ENCODE measurements around the gene GOLGA8Q.
"Not testable (repeated sequence)": the region's sequence is repeated elsewhere in the genome, so short reads cannot be mapped to it uniquely, and the experiment has no call there.

GOLGA8Q gene

DNA sequence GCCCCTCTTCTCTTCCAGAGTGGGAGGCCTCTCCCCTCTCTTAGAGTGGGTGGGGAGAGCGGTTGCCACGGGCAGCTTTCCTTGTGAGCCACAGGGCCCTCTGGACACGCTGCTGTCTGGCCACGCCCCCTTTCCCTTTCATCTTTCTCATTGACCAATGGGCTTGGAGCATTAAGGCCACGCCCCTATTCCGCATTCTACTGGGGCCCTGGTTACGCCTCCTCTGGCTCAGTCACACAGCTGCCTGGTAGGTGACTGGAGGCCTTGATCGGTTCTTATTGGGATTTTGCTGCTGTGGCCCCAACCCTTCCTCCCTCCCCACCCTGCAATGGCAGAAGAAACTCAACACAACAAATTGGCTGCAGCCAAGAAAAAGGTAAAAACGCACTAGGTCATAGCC is at the start of gene GOLGA8Q:
Gene GOLGA8Q (plus strand): TSS at position 301 of the 400 bp plus-strand sequence. CDS start 28 bp downstream, at position 329.
- FAIRE-seq, result not testable (repeated sequence)

DNA sequence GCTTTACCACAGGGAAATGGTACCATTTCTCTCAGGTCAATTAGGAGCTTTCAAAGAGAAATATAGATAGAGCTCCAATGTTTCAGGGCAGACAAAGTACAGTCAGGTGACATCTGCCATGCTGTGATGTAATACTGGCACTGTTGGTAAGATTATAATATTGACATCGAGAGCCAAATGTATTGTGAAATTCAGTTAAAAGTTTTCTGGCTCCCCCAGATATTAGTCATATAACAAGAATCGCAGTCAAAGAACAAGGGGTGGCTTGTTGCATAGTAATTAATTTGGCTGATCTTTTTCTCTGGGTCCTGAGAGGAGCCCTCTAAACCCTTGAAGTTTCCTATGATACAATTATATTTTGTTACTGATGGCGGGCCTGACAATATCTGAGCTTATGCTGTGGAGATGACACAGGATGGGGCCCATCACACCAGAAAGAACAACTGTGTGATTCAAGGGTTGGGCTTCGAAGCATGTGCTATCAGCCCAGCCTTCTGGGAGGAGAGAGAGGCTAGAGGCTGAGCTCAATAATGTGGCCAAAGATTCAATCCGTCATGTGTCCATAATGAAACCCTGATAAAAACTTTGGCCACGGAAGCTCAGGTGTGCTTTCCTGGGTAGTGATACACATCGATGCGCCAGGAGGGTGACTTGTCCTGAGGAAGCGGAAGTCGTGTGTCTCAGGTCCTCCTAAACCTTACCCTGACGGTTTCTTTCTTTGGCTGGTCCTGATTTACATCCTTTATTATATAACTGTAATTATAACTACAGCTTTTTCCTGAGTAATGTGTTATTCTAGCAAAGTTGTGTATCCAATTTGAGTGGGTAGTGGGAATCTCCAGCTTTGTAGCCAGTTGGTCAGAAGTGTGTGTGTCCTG is 48.7 kb upstream of the GOLGA8Q start:
- not testable (repeated sequence) for DNase-seq (ENCODE audit: insufficient read length, low spot score); FAIRE-seq

More for the DNA sequence above, at the start of gene GOLGA8Q:
- DNase-seq (ENCODE audit: insufficient read length, low spot score), result not testable (repeated sequence)

GRCh38 chr15:30504162-30504843 is 47.5 kb upstream of the GOLGA8Q start:
- not testable (repeated sequence) for DNase-seq (ENCODE audit: insufficient read length, low spot score); FAIRE-seq

- not testable (repeated sequence) for FAIRE-seq; DNase-seq (ENCODE audit: insufficient read length, low spot score)
These were observed 37.3 kb upstream of the GOLGA8Q start for GRCh38 chr15:30514545-30514944.

DNA sequence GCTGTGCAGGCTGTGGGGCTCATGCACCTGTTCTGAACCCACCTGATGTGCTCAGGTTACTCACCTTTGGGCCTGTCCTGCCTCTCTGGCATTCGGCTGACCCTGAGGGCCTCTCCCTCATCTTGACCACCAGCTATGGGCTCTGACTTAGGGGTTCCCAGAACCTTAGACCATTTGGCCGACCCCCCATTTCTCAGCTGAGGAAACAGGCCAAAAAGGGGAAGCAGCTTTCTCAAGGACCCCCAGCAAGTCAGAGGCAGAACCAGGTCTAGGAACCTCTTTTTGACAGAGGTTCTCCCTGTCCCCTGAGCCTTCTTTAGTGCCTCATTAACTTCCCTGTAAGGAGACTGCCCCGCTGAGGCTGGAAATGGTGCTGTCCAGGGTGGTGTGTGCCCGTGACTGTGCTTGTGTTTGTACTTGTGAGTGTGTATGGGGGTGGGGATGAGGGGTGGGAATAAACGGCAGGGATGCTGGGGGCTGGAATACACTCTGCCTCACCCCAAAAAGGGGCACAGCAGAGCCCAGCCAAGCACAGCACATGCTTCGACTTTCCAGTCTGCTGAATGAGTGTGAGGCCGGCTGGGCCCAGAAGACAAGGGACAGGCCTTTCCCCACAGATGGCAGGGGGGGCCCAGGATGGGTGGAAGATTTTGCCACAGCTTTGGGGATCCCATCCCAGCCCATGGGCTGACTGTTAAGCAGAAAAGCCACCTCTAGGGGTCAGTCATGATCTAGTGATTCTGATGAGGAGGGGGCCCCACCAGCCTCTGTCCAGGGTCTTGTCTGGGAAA is 28.2 kb upstream of the GOLGA8Q start:
- not testable (repeated sequence) for DNase-seq (ENCODE audit: insufficient read length, low spot score); FAIRE-seq

- FAIRE-seq, result not testable (repeated sequence)
These were observed 25.9 kb upstream of the GOLGA8Q start for GRCh38 chr15:30525912-30526311.

GRCh38 chr15:30529049-30529448 is 22.8 kb upstream of the GOLGA8Q start:
- FAIRE-seq, result not testable (repeated sequence)

More at GRCh38 chr15:30525912-30526311, 25.9 kb upstream of the GOLGA8Q start:
- DNase-seq (ENCODE audit: insufficient read length, low spot score), result not testable (repeated sequence)

DNA sequence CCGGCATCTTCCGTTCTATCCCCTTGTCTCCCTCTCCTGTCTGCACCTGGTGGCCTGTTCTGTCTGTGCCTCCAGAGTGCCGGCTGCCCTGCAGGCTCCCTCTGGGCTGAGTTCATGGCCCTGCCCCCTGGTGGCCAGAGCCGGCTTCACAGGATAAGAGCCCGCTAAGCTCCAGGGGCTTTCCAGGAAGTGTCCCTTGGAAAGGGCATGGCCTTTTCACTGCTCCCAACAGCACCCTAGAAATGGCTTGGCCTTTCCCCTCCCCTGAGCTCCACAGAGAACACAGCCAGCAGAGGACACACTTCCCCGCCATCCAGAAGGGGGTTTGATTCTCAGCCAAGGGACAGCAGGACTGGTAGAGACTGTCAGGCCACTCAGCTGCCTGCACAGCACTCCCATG is 15.1 kb downstream of the GOLGA8Q start:
- not testable (repeated sequence) for DNase-seq (ENCODE audit: insufficient read length, low spot score); FAIRE-seq

More at GRCh38 chr15:30529049-30529448, 22.8 kb upstream of the GOLGA8Q start:
- not testable (repeated sequence) for DNase-seq (ENCODE audit: insufficient read length, low spot score)

DNA sequence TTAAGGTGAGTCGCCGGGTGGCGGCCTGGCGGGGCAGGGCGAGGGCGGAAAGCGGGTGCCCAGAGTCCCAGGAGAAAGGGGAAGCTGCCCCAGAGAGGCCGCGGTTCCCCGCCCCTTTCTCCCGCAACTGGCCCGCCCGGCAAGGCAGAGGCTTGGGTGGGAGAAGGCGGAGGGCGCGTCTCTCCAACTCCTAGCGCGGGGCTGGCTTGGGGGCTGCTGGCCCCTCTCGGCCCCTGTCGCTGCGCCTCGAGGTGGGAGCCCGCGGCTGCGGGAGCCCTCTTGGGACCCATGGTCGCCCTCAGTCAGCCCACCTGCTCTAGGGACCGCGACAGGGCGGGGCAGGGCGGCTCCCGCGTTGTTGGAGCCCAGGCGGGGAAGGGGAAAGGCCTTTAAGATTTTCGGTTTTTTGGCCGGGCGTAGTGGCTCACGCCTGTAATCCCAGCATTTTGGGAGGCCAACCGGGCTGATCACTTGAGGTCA is 21.2 kb downstream of the GOLGA8Q start:
- not testable (repeated sequence) for FAIRE-seq; DNase-seq (ENCODE audit: insufficient read length, low spot score)

- not testable (repeated sequence) for FAIRE-seq; DNase-seq (ENCODE audit: insufficient read length, low spot score)
These were observed 27.6 kb downstream of the GOLGA8Q start for GRCh38 chr15:30579394-30579970.

DNA sequence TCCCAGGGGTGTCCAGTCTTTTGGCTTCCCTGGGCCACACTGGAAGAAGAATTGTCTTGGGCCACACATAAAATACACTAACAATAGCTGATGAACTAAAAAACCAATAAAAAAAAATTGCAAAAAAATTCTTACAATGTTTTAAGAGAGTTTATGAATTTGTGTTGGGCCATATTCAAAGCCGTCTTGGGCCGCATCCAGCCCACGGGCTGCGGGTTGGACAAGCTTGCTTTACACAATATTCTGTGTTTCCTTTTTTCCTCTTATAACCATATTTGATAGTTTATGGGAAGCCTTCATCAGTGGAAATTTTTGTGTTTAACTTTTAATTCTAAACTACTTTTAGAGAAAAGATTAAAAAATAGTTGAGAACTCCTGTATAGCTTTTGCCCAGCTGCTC is 28.9 kb downstream of the GOLGA8Q start:
- not testable (repeated sequence) for FAIRE-seq; DNase-seq (ENCODE audit: insufficient read length, low spot score)

GRCh38 chr15:30598953-30599352 is 47.1 kb downstream of the GOLGA8Q start:
- FAIRE-seq; DNase-seq (ENCODE audit: insufficient read length, low spot score): not testable (repeated sequence)

DNA sequence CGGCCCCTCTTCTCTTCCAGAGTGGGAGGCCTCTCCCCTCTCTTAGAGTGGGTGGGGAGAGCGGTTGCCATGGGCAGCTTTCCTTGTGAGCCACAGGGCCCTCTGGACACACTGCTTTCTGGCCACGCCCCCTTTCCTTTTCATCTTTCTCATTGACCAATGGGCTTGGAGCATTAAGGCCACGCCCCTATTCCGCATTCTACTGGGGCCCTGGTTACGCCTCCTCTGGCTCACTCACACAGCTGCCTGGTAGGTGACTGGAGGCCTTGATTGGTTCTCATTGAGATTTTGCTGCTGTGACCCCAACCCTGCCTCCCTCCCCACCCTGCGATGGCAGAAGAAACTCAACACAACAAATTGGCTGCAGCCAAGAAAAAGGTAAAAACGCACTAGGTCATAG is 51.9 kb downstream of the GOLGA8Q start, which contains the start of gene GOLGA8H:
Gene GOLGA8H (plus strand): TSS at position 233 of the 400 bp plus-strand sequence. CDS start 98 bp downstream, at position 331.
- FAIRE-seq; DNase-seq (ENCODE audit: insufficient read length, low spot score): not testable (repeated sequence)

Measured in H54 (cell line).